Naive thymus-derived CD4-positive, alpha-beta T cell (primary cell): ENCODE data around the gene C1QA. TPM values are rescaled to one million over a fixed set of nuclear protein-coding genes. Genes with fewer than 3 reads are reported as not detected.

Source experiments
- ATAC-seq: fragments of 150-1000 bp; cut with Tn5 transposase; 2 replicates; pipeline ENCODE4 v1.10.0; 2021; ENCODE audit warnings: mild to moderate bottlenecking, moderate library complexity
- CTCF ChIA-PET: fragments of 350-600 bp; sonication (Branson Sonifier 250); formaldehyde crosslinking; loops from one replicate; lab custom pipeline; 2021; ENCODE audit warnings: antibody characterized with exemption; lab: Charles Lee
- POLR2A ChIA-PET: fragments of 350-600 bp; sonication (Branson Sonifier 250); formaldehyde crosslinking; loops from one replicate; lab custom pipeline; 2021; ENCODE audit warnings: antibody characterized with exemption, inconsistent platforms; lab: Charles Lee
- DNase-seq, 9 donors: peaks; one replicate each; pipeline versions ENCODE4 v3.0.0 to v3.0.0-alpha.2; 2020 to 2022; ENCODE audit warnings: mixed read lengths in 1 of 9
- H3K27ac ChIP-seq: one replicate; pipeline ENCODE4 v1.7.0; 2013; ENCODE audit warnings: mild to moderate bottlenecking, low read depth, low read length, moderate library complexity
- H3K27me3 ChIP-seq, 2 donors: one replicate each; pipeline ENCODE4 v1.7.0; 2013; ENCODE audit warnings: low read length in 2 of 2, mild to moderate bottlenecking in 2 of 2, moderate library complexity in 2 of 2; ENCODE audit not compliant: control insufficient read depth in 2 of 2, insufficient read depth in 2 of 2
- H3K36me3 ChIP-seq, 3 experiments: 1 replicate in 2 of 3; 2 replicates in 1 of 3; pipeline ENCODE4 v1.7.0; 2013; ENCODE audit warnings: low read length in 3 of 3, mild to moderate bottlenecking in 3 of 3, moderate library complexity in 1 of 3; ENCODE audit not compliant: insufficient read depth in 3 of 3, control insufficient read depth in 2 of 3
- H3K4me1 ChIP-seq, 2 donors: one replicate each; pipeline ENCODE4 v1.7.0; 2013; ENCODE audit warnings: low read length in 2 of 2, mild to moderate bottlenecking in 2 of 2, moderate library complexity in 1 of 2; ENCODE audit not compliant: control insufficient read depth in 2 of 2, insufficient read depth in 2 of 2
- H3K4me3 ChIP-seq: 2 replicates; pipeline ENCODE4 v1.7.0; 2013; ENCODE audit warnings: mild to moderate bottlenecking, low read length
- H3K9me3 ChIP-seq, 3 experiments: 1 replicate in 2 of 3; 2 replicates in 1 of 3; pipeline ENCODE4 v1.7.0; 2013; ENCODE audit warnings: low read length in 3 of 3; ENCODE audit not compliant: control insufficient read depth in 2 of 3
- H3K27ac Mint-ChIP-seq, 9 donors: one replicate each; pipeline ENCODE4 v1.8.0; 2020 to 2022; ENCODE audit warnings: mixed read lengths in 9 of 9, mild to moderate bottlenecking in 8 of 9, moderate library complexity in 5 of 9, inconsistent platforms in 2 of 9
- H3K27me3 Mint-ChIP-seq, 5 donors: one replicate each; pipeline ENCODE4 v1.8.0; 2021 to 2022; ENCODE audit warnings: mixed read lengths in 5 of 5, mild to moderate bottlenecking in 1 of 5
- H3K36me3 Mint-ChIP-seq, 5 donors: one replicate each; pipeline ENCODE4 v1.8.0; 2020 to 2022; ENCODE audit warnings: mixed read lengths in 5 of 5, mild to moderate bottlenecking in 3 of 5, inconsistent platforms in 1 of 5
- H3K4me1 Mint-ChIP-seq, 7 donors: one replicate each; pipeline ENCODE4 v1.8.0; 2020 to 2022; ENCODE audit warnings: mixed read lengths in 7 of 7, mild to moderate bottlenecking in 3 of 7, inconsistent platforms in 1 of 7
- H3K4me3 Mint-ChIP-seq, 10 donors: one replicate each; pipeline ENCODE4 v1.8.0; 2020 to 2022; ENCODE audit warnings: mild to moderate bottlenecking in 10 of 10, mixed read lengths in 10 of 10, moderate library complexity in 6 of 10, inconsistent platforms in 2 of 10
- H3K9me3 Mint-ChIP-seq, 11 donors: one replicate each; pipeline ENCODE4 v1.8.0; 2020 to 2022; ENCODE audit warnings: mixed read lengths in 11 of 11, mild to moderate bottlenecking in 4 of 11, inconsistent platforms in 1 of 11, moderate library complexity in 1 of 11
- intact Hi-C, 2 donors: fragments of 100-400 bp; cut with micrococcal nuclease; formaldehyde crosslinking; loops; one replicate each; pipeline ENCODE4 v1.15.1; 2023
- polyA plus RNA-seq, 2 donors: library from polyadenylated mRNA; unstranded; fragments of 300-500 nt; fragmentation: Illumina TruSeq; gene quantifications; one replicate each; pipeline ENCODE4 v1.2.3, GENCODE V29; 2021
- total RNA-seq, 6 experiments: library from RNA in 5 of 6; stranded (reverse) in 5 of 6; gene quantifications; 1 replicate in 5 of 6; 2 replicates in 1 of 6; pipeline ENCODE4 v1.2.3 and lab custom pipeline; 2021 to 2026

The C1QA gene
- total and polyA plus RNA-seq, 7 experiments from 2014 or later, result 0.34 to 3.5 (median 2.8) TPM; not detected in 3

DNA sequence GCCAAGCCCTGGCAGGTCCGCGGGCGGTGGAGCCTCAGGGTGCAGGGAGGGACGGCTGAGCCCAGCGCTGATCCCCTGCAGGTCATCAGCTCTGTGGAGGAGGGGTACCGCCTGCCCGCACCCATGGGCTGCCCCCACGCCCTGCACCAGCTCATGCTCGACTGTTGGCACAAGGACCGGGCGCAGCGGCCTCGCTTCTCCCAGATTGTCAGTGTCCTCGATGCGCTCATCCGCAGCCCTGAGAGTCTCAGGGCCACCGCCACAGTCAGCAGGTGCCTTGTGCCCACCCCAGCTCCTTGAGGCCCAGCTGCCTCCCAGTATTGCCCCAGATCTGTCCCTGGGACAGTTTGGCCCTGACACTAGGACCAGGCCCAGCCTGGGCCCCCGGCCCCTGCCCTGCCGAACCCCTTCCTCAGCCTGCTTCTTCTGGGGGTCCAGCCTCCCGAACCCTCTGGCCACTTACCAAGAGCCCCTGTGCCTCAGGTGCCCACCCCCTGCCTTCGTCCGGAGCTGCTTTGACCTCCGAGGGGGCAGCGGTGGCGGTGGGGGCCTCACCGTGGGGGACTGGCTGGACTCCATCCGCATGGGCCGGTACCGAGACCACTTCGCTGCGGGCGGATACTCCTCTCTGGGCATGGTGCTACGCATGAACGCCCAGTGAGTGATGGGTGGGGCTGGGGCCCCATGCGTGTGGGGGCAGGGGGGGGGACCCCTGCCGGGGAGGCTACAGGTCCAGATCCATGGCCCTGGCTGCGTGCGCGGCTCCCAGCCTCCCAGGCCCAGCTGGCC, 35.4 kb upstream of the C1QA start:
- ChIA-PET POLR2A (no interaction called here), CTCF (no interaction called here)
- Histone ChIP-seq H3K27me3 (no peaks in the 10 kb centered on the region), H3K36me3 (no peaks in the 10 kb centered on the region), H3K9me3 (no peaks in the 10 kb centered on the region), H3K27ac (no peak overlapping the region), H3K4me3 (no peak overlapping the region), H3K4me1 (no peaks in the 10 kb centered on the region)
- DNase-seq (no peak), ATAC-seq (no peak)
- Mint-ChIP-seq H3K27ac (no peak overlapping the region), H3K4me3 (no peak overlapping the region), H3K36me3 (no peaks in the 10 kb centered on the region), H3K4me1 (peaks cover 0 to 3% (median 0%) of the 10 kb centered on the region in 7 donors), H3K9me3 (no peaks in the 10 kb centered on the region), H3K27me3 (peaks cover 2 to 50% (median 33%) of the 10 kb centered on the region in 5 donors)
- intact Hi-C loops, result no loop called here

DNA sequence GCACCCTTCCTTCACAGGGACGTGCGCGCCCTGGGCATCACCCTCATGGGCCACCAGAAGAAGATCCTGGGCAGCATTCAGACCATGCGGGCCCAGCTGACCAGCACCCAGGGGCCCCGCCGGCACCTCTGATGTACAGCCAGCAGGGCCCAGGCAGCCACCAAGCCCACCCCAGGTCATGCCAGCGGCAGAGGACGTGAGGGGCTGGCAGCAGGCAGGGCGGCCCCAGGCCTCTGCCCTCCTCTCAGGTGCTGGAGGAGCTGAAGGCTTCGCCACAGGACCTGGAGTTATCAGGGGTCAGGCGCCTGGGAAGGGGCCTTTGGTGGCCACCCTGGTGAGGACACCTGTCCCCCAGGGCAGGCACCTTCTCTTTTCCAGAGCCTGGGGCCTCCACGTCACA, 34.8 kb upstream of the C1QA start:
- peaks cover 8 to 54% (median 39%) of the 10 kb centered on the region in 5 donors for H3K27me3 Mint-ChIP-seq
- intact Hi-C loops, result no loop called here
- no peak for ATAC-seq
- H3K27me3 ChIP-seq, result no peaks in the 10 kb centered on the region
- no peaks in the 10 kb centered on the region for H3K9me3 Mint-ChIP-seq
- no peaks in the 10 kb centered on the region for H3K9me3 ChIP-seq
- no peak overlapping the region for H3K4me3 ChIP-seq
- DNase-seq, result no peak
- ChIA-PET CTCF (no interaction called here), POLR2A (no interaction called here)
- H3K27ac Mint-ChIP-seq, result no peak overlapping the region
- peaks cover 0 to 3% (median 0%) of the 10 kb centered on the region in 7 donors for H3K4me1 Mint-ChIP-seq
- no peak overlapping the region for H3K4me3 Mint-ChIP-seq
- no peaks in the 10 kb centered on the region for H3K36me3 ChIP-seq
- no peaks in the 10 kb centered on the region for H3K4me1 ChIP-seq
- no peaks in the 10 kb centered on the region for H3K36me3 Mint-ChIP-seq
- H3K27ac ChIP-seq, result no peak overlapping the region

DNA sequence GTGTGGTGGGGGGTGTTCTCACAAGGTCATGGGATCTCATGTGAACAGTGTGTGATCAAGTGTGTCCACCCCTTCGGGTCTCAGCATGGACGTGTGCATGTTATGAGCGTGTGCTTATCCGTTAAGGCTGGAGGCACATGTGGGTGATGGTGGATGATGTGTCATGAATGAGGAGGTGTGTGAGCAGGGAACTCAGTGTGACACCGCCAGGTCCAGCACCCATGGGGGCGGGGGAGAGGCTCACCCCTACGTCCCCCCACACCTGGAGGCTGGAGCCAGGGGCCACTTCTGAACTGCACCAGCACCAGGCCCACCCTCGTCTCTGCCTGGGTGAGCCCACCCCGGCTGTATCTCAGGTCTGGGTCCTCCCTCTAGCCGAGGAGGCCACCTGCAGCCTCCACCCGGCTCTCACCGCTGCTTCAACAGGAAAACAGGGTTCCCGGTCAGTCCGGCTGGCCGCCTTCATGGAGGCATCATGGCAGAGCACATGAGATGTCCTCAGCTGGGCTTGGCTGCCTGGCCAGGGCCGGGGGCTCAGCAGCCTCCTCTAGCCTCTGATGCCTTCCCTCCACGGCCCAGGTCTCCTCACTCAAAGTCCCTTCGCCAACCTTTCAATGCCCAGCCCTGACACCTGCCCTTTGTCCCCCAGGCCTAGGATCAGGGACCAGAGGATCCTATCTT, 34.2 kb upstream of the C1QA start:
- no peaks in the 10 kb centered on the region for H3K36me3 Mint-ChIP-seq
- H3K27me3 Mint-ChIP-seq, result peaks cover 10 to 50% (median 37%) of the 10 kb centered on the region in 5 donors
- intact Hi-C loops, result no loop called here
- no peak overlapping the region for H3K27ac Mint-ChIP-seq
- no peak for DNase-seq
- H3K4me3 Mint-ChIP-seq, result no peak overlapping the region
- ChIA-PET CTCF (no interaction called here), POLR2A (no interaction called here)
- ATAC-seq, result no peak
- Histone ChIP-seq H3K27ac (no peak overlapping the region), H3K36me3 (no peaks in the 10 kb centered on the region), H3K4me3 (no peak overlapping the region), H3K9me3 (no peaks in the 10 kb centered on the region), H3K27me3 (no peaks in the 10 kb centered on the region), H3K4me1 (no peaks in the 10 kb centered on the region)
- peaks cover 0 to 3% (median 0%) of the 10 kb centered on the region in 7 donors for H3K4me1 Mint-ChIP-seq
- H3K9me3 Mint-ChIP-seq, result no peaks in the 10 kb centered on the region

DNA sequence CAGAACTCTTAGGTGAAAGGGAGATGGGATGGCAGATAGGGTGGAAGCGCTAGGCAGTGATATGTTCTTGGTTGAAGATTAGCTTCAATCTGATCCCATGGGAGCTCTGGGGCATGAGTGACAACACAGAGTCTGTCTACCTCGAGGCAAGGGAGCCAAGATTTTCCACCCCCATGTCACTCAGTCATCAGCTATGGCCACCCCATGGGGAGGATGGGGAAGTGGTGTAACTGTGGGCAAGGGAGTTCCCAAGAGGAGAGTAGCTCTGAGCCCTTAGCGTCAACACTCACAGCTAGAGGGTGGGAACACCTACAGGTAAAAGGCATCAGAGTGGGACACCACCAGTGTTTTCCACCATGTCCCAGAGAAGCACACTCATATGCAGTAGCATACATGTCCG, 30.3 kb upstream of the C1QA start:
- peaks cover 0 to 4% (median 0%) of the 10 kb centered on the region in 11 donors for H3K9me3 Mint-ChIP-seq
- H3K9me3 ChIP-seq, result no peaks in the 10 kb centered on the region
- CTCF ChIA-PET, result no interaction called here
- H3K27ac ChIP-seq, result no peak overlapping the region
- H3K27me3 ChIP-seq, result no peaks in the 10 kb centered on the region
- peaks cover 17 to 79% (median 66%) of the 10 kb centered on the region in 5 donors for H3K27me3 Mint-ChIP-seq
- H3K4me3 ChIP-seq, result no peak overlapping the region
- H3K4me3 Mint-ChIP-seq, result no peak overlapping the region
- POLR2A ChIA-PET, result no interaction called here
- H3K4me1 Mint-ChIP-seq, result peaks cover 0 to 3% (median 0%) of the 10 kb centered on the region in 7 donors
- H3K4me1 ChIP-seq, result no peaks in the 10 kb centered on the region
- intact Hi-C loops, result no loop called here
- ATAC-seq, result no peak
- DNase-seq, result no peak
- no peak overlapping the region for H3K27ac Mint-ChIP-seq
- H3K36me3 ChIP-seq, result no peaks in the 10 kb centered on the region
- H3K36me3 Mint-ChIP-seq, result no peaks in the 10 kb centered on the region

DNA sequence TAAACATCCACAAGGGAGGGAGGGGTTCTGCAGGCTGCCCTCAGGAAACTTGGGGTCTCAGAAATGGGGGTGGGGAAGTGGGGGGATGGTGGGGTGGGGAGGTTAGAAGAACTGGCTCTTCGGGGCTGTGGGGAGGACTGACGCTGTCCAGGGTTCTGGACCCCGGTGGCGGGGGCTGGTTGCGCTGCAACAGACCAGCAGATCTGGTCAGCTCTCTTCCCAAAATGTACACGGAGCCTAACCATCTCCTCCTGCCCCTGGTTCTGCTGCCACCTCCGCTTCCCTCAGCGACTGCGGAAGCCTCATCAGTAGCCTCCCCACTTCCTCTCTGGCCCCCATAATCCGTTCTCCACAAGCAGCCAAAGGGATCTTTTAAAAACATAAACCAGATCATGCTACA, 29.3 kb upstream of the C1QA start:
- CTCF ChIA-PET, result no interaction called here
- Mint-ChIP-seq H3K4me1 (peaks cover 0 to 3% (median 0%) of the 10 kb centered on the region in 7 donors), H3K27ac (no peak overlapping the region), H3K9me3 (peaks cover 0 to 6% (median 0%) of the 10 kb centered on the region in 11 donors), H3K27me3 (peaks cover 17 to 85% (median 71%) of the 10 kb centered on the region in 5 donors), H3K4me3 (no peak overlapping the region), H3K36me3 (peaks cover 0 to 3% (median 0%) of the 10 kb centered on the region in 5 donors)
- H3K27me3 ChIP-seq, result no peaks in the 10 kb centered on the region
- DNase-seq (no peak), ATAC-seq (no peak)
- no peak overlapping the region for H3K4me3 ChIP-seq
- no peaks in the 10 kb centered on the region for H3K4me1 ChIP-seq
- POLR2A ChIA-PET, result no interaction called here
- H3K27ac ChIP-seq, result no peak overlapping the region
- intact Hi-C loops, result no loop called here
- no peaks in the 10 kb centered on the region for H3K36me3 ChIP-seq
- no peaks in the 10 kb centered on the region for H3K9me3 ChIP-seq

DNA sequence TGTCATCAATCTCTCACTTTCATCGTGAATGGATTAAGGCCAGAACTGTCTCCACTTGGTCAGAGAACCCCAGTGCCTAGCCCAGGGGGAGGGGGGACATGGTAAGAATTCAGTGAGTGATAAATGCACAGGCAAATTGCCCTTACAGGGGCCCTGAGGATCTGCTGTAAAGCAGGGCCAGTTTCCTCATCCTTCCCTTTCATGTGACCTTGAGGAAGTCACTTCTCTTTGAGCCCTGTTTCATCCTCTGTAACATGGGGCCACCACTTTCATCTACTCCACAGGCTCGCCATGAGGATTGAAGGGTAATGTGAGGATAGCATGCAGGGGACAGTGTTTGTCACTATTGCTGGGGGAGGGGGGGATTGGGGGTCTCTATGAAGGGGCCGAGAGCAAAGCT, 28.1 kb upstream of the C1QA start:
- Histone ChIP-seq H3K4me3 (no peak overlapping the region), H3K9me3 (no peaks in the 10 kb centered on the region), H3K27me3 (no peaks in the 10 kb centered on the region), H3K27ac (no peak overlapping the region), H3K4me1 (no peaks in the 10 kb centered on the region), H3K36me3 (no peaks in the 10 kb centered on the region)
- Mint-ChIP-seq H3K36me3 (peaks cover 0 to 3% (median 0%) of the 10 kb centered on the region in 5 donors), H3K9me3 (peaks cover 0 to 6% (median 0%) of the 10 kb centered on the region in 11 donors), H3K27me3 (peaks cover 17 to 87% (median 71%) of the 10 kb centered on the region in 5 donors), H3K4me1 (peaks cover 0 to 3% (median 0%) of the 10 kb centered on the region in 7 donors), H3K4me3 (no peak overlapping the region), H3K27ac (no peak overlapping the region)
- CTCF ChIA-PET, result no interaction called here
- ATAC-seq, result no peak
- no peak for DNase-seq
- POLR2A ChIA-PET, result no interaction called here
- intact Hi-C loops, result no loop called here
